GF-D8 (cell line): ENCODE measurements around the gene PTH2.
"Not testable (repeated sequence)": the region's sequence is repeated elsewhere in the genome, so short reads cannot be mapped to it uniquely, and the experiment has no call there.

ENCODE experiments used
- DNase-seq: peaks from one replicate; lab custom pipeline; 2025; lab: John Stamatoyannopoulos, UW

Gene PTH2

GRCh38 chr19:49447485-49448431 lies 24.5 kb upstream of the PTH2 start:
- DNase-seq = no peak

GRCh38 chr19:49445997-49446396 lies 22.8 kb upstream of the PTH2 start:
- no peak for DNase-seq

GRCh38 chr19:49444100-49444700 lies 21.0 kb upstream of the PTH2 start:
- DNase-seq = not testable (repeated sequence)

- peak; percentile 80 for DNase-seq
Measured at GRCh38 chr19:49443366-49444099, 20.3 kb upstream of the PTH2 start.

GRCh38 chr19:49442771-49443365 lies 19.6 kb upstream of the PTH2 start:
- DNase-seq = peak; percentile 9

GRCh38 chr19:49442354-49442753 lies 19.1 kb upstream of the PTH2 start:
- DNase-seq = no peak

GRCh38 chr19:49441960-49442350 lies 18.7 kb upstream of the PTH2 start:
- DNase-seq = no peak

GRCh38 chr19:49441210-49441959 lies 18.1 kb upstream of the PTH2 start, which contains the start of gene SLC17A7:
TSS of gene SLC17A7 (minus strand) at chr19:49441527. CDS start at chr19:49441379, 148 bp downstream.
- DNase-seq = no peak

GRCh38 chr19:49440439-49441209 lies 17.4 kb upstream of the PTH2 start:
- DNase-seq = no peak

- DNase-seq = no peak
Measured at GRCh38 chr19:49439836-49440235, 16.6 kb upstream of the PTH2 start.

- no peak for DNase-seq
Measured at GRCh38 chr19:49438261-49438660, 15.0 kb upstream of the PTH2 start.

GRCh38 chr19:49437231-49437630 lies 14.0 kb upstream of the PTH2 start:
- no peak for DNase-seq

GRCh38 chr19:49436381-49437017 lies 13.3 kb upstream of the PTH2 start:
- DNase-seq = no peak

GRCh38 chr19:49435670-49436069 lies 12.4 kb upstream of the PTH2 start:
- no peak for DNase-seq

- DNase-seq = no peak
Measured at GRCh38 chr19:49434907-49435583, 11.8 kb upstream of the PTH2 start.

GRCh38 chr19:49433240-49433901 lies 10.1 kb upstream of the PTH2 start:
- DNase-seq = no peak

- DNase-seq = no peak
Measured at GRCh38 chr19:49432141-49433073, 9.2 kb upstream of the PTH2 start.

GRCh38 chr19:49431330-49431749 lies 8.1 kb upstream of the PTH2 start:
- no peak for DNase-seq
